Trophoblast cell (in vitro differentiated cells and primary cell): ENCODE results near the gene FGD4.
A peak's percentile ranks its signal among the peaks of the same experiment; 100 is the strongest.

Experiments
- DNase-seq, 2 donors: peaks; one replicate each; pipeline ENCODE4 v3.0.0-alpha.2; 2016
- H2AFZ ChIP-seq: 2 replicates; pipeline ENCODE4 v1.6.1; 2013; ENCODE audit warnings: low read length, moderate library complexity, mild to moderate bottlenecking; ENCODE audit not compliant: insufficient read depth, poor library complexity
- H2AK5ac ChIP-seq: 2 replicates; pipeline ENCODE4 v1.6.1; 2013; ENCODE audit warnings: mild to moderate bottlenecking, low read length
- H2BK120ac ChIP-seq: 2 replicates; pipeline ENCODE4 v1.6.1; 2013; ENCODE audit warnings: low read length, mild to moderate bottlenecking, moderate library complexity; ENCODE audit not compliant: insufficient read depth, poor library complexity
- H2BK12ac ChIP-seq: 2 replicates; pipeline ENCODE4 v1.6.1; 2013; ENCODE audit warnings: mild to moderate bottlenecking, low read length, moderate library complexity
- H2BK5ac ChIP-seq: 2 replicates; pipeline ENCODE4 v1.6.1; 2013; ENCODE audit warnings: low read length, low read depth, moderate library complexity, mild to moderate bottlenecking; ENCODE audit not compliant: poor library complexity
- H3K14ac ChIP-seq: 2 replicates; pipeline ENCODE4 v1.6.1; 2013; ENCODE audit warnings: mild to moderate bottlenecking, low read length
- H3K18ac ChIP-seq: 2 replicates; pipeline ENCODE4 v1.6.1; 2013; ENCODE audit warnings: mild to moderate bottlenecking, low read length
- H3K23ac ChIP-seq: 2 replicates; pipeline ENCODE4 v1.6.1; 2013; ENCODE audit warnings: low read length
- H3K27ac ChIP-seq: 2 replicates; pipeline ENCODE4 v1.5.1; 2013; ENCODE audit warnings: low read depth, mild to moderate bottlenecking, inconsistent platforms, low read length, moderate library complexity
- H3K27me3 ChIP-seq: 2 replicates; pipeline ENCODE4 v1.6.1; 2013; ENCODE audit warnings: inconsistent platforms, mild to moderate bottlenecking, low read length, moderate library complexity; ENCODE audit not compliant: insufficient read depth
- H3K36me3 ChIP-seq, 2 experiments: 1 replicate in 1 of 2; 2 replicates in 1 of 2; pipeline ENCODE4 v1.6.1; 2013; ENCODE audit warnings: low read length in 2 of 2, mild to moderate bottlenecking in 2 of 2, moderate library complexity in 1 of 2; ENCODE audit not compliant: insufficient read depth in 2 of 2, control insufficient read depth in 1 of 2
- H3K4ac ChIP-seq: 2 replicates; pipeline ENCODE4 v1.6.1; 2013; ENCODE audit warnings: low read depth, mild to moderate bottlenecking, low read length, moderate library complexity
- H3K4me1 ChIP-seq, 2 experiments: 1 replicate in 1 of 2; 2 replicates in 1 of 2; pipeline ENCODE4 v1.6.1; 2013; ENCODE audit warnings: low read length in 2 of 2, mild to moderate bottlenecking in 2 of 2, moderate library complexity in 1 of 2; ENCODE audit not compliant: insufficient read depth in 2 of 2, control insufficient read depth in 1 of 2
- H3K4me2 ChIP-seq: 2 replicates; pipeline ENCODE4 v1.6.1; 2013; ENCODE audit warnings: inconsistent platforms, mild to moderate bottlenecking, low read length, moderate library complexity
- H3K4me3 ChIP-seq: 2 replicates; pipeline ENCODE4 v1.5.1; 2013; ENCODE audit warnings: mild to moderate bottlenecking, low read depth, low read length, inconsistent platforms
- H3K79me1 ChIP-seq: one replicate; pipeline ENCODE4 v1.6.1; 2013; ENCODE audit warnings: low read length
- H3K79me2 ChIP-seq: 2 replicates; pipeline ENCODE4 v1.6.1; 2013; ENCODE audit warnings: low read length, mild to moderate bottlenecking; ENCODE audit not compliant: control insufficient read depth, insufficient read depth, poor library complexity
- H3K9ac ChIP-seq: 2 replicates; pipeline ENCODE4 v1.6.1; 2013; ENCODE audit warnings: mild to moderate bottlenecking, low read length
- H3K9me3 ChIP-seq: 2 replicates; pipeline ENCODE4 v1.6.1; 2013; ENCODE audit warnings: low read depth, mild to moderate bottlenecking, control low read depth, inconsistent platforms, low read length; ENCODE audit not compliant: insufficient read depth
- H4K12ac ChIP-seq: 2 replicates; pipeline ENCODE4 v1.6.1; 2013; ENCODE audit warnings: low read depth, mild to moderate bottlenecking, low read length, moderate library complexity
- H4K8ac ChIP-seq: 2 replicates; pipeline ENCODE4 v1.6.1; 2013; ENCODE audit warnings: low read depth, mild to moderate bottlenecking, low read length, moderate library complexity
- H4K91ac ChIP-seq: one replicate; pipeline ENCODE4 v1.6.1; 2013; ENCODE audit warnings: low read depth, mild to moderate bottlenecking, low read length, moderate library complexity
- WGBS: extraction: QIAGEN DNeasy Blood & Tissue Kit; methylation state at CpG from one replicate; pipeline ENCODE4 v1.1.7; 2013; ENCODE audit warnings: missing lambda C conversion rate; ENCODE audit not compliant: insufficient read length, insufficient coverage; ENCODE audit errors: extremely low coverage; 5-methylcytosine and 5-hydroxymethylcytosine counted together

FGD4 gene

DNA sequence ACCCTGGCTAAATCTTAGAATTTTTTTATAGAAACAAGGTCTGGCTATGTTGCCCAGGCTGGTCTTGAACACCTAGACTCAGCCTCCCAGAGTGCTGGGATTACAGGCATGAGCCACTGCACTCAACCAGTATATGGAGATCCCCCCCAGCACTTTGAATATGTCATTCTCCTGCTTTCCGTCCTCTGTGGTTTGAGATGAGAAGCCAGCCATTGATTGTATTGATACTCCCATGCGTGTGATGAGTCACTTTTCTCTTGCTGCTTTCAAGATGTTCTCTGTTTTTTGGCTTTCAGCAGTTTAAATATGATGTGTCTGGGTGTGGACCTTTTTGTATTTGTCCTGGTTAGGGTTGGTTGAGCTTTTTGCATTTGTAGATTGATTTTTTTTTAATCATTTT, 204.5 kb downstream of the FGD4 start:
- H3K27me3 ChIP-seq: no peaks in the 10 kb centered on the region
- no peak overlapping the region for H3K14ac ChIP-seq
- no peak overlapping the region for H3K4me3 ChIP-seq
- no peak overlapping the region for H2AK5ac ChIP-seq
- H3K27ac ChIP-seq: peak overlapping the region; percentile 23
- H3K18ac ChIP-seq: no peak overlapping the region
- H3K79me1 ChIP-seq: peaks cover 7% of the 10 kb centered on the region
- no peak overlapping the region for H3K9ac ChIP-seq
- no peak overlapping the region for H4K12ac ChIP-seq
- H4K91ac ChIP-seq: no peak overlapping the region
- no CpG with 5 or more reads among the region's 2 CpGs for WGBS
- peak in 1 of 2 donors; percentile 46 for DNase-seq
- H3K23ac ChIP-seq: no peak overlapping the region
- peaks cover 6 to 10% of the 10 kb centered on the region in 2 experiments for H3K4me1 ChIP-seq
- no peaks in the 10 kb centered on the region for H3K36me3 ChIP-seq
- H3K4ac ChIP-seq: no peak overlapping the region
- no peak overlapping the region for H4K8ac ChIP-seq
- peaks cover 4% of the 10 kb centered on the region for H3K79me2 ChIP-seq
- peak overlapping the region; percentile 31 for H2BK12ac ChIP-seq
- H2BK5ac ChIP-seq: no peak overlapping the region
- H3K9me3 ChIP-seq: no peaks in the 10 kb centered on the region
- peak overlapping the region; percentile 17 for H2BK120ac ChIP-seq
- H2AFZ ChIP-seq: no peak overlapping the region
- H3K4me2 ChIP-seq: no peak overlapping the region

- peaks cover 4% of the 10 kb centered on the region for H3K79me2 ChIP-seq
- H3K27ac ChIP-seq: peak overlapping the region; percentile 84
- H3K14ac ChIP-seq: peak overlapping the region; percentile 99
- peak overlapping the region; percentile 89 for H3K4ac ChIP-seq
- peak overlapping the region; percentile 88 for H3K18ac ChIP-seq
- peak overlapping the region; percentile 61 for H4K8ac ChIP-seq
- H2BK120ac ChIP-seq: peak overlapping the region; percentile 99
- H4K91ac ChIP-seq: peak overlapping the region; percentile 95
- no peaks in the 10 kb centered on the region for H3K27me3 ChIP-seq
- peak overlapping the region; percentile 87 for H4K12ac ChIP-seq
- H2AK5ac ChIP-seq: peak overlapping the region; percentile 99
- H2BK12ac ChIP-seq: peak overlapping the region; percentile 100
- peaks cover 6 to 10% of the 10 kb centered on the region in 2 experiments for H3K4me1 ChIP-seq
- H3K36me3 ChIP-seq: no peaks in the 10 kb centered on the region
- H3K79me1 ChIP-seq: peaks cover 7% of the 10 kb centered on the region
- no peaks in the 10 kb centered on the region for H3K9me3 ChIP-seq
- H3K23ac ChIP-seq: no peak overlapping the region
- H3K4me2 ChIP-seq: no peak overlapping the region
- H2AFZ ChIP-seq: no peak overlapping the region
- peak overlapping the region; percentile 98 for H2BK5ac ChIP-seq
- peak; percentile 10 to 66 for DNase-seq
- H3K9ac ChIP-seq: no peak overlapping the region
- WGBS: no CpG with 5 or more reads among the region's 2 CpGs
- no peak overlapping the region for H3K4me3 ChIP-seq
Observed at GRCh38 chr12:32604565-32604964, 205.2 kb downstream of the FGD4 start.

DNA sequence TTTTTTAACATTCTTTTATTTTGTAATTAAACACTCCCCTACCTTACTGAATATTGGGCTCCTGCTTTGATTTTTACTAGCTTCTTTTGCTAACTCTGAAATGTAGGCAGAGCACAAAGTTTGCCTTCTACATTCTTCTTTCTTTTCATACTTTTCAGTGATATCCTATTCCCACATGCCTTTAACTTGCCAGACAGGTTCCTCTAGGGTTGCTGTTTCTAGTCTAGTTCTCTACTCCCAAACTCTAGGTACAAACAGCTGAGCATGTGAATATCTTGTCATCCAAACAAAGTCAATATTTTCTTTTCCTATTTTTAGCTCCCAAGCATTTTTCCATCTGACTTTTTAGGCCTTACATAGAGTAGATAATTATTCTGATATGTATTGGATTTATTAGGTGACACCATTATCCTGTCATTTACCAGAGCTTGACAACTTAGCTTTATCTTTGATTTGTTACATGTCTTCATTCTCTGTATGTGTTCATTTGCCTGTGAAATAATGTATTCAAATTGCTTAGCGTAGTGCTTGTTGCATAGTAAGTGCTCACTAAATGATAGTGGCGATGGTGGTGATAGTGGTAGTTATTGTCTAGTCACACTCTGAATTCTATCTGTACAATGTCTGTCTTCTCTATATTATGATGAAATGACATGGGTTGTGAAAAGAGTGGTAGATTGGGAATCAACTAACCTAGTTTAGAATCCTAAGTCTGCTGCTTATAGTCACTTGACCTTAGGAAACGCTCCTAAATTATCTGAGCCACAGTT, 206.2 kb downstream of the FGD4 start:
- no peak overlapping the region for H4K8ac ChIP-seq
- no peaks in the 10 kb centered on the region for H3K27me3 ChIP-seq
- H3K27ac ChIP-seq: peak overlapping the region; percentile 84
- H3K79me2 ChIP-seq: peaks cover 4% of the 10 kb centered on the region
- WGBS: no CpG with 5 or more reads among the region's 3 CpGs
- peak overlapping the region; percentile 95 for H4K91ac ChIP-seq
- no peak overlapping the region for H3K18ac ChIP-seq
- no peak overlapping the region for H3K14ac ChIP-seq
- H2AK5ac ChIP-seq: no peak overlapping the region
- H3K4ac ChIP-seq: no peak overlapping the region
- peak; percentile 76 to 89 for DNase-seq
- H3K79me1 ChIP-seq: peaks cover 7% of the 10 kb centered on the region
- H3K36me3 ChIP-seq: no peaks in the 10 kb centered on the region
- no peaks in the 10 kb centered on the region for H3K9me3 ChIP-seq
- H3K4me1 ChIP-seq: peaks cover 6 to 10% of the 10 kb centered on the region in 2 experiments
- H4K12ac ChIP-seq: no peak overlapping the region
- no peak overlapping the region for H2AFZ ChIP-seq
- H3K9ac ChIP-seq: no peak overlapping the region
- no peak overlapping the region for H3K4me3 ChIP-seq
- H3K23ac ChIP-seq: no peak overlapping the region
- no peak overlapping the region for H2BK12ac ChIP-seq
- H3K4me2 ChIP-seq: peak overlapping the region; percentile 1
- H2BK5ac ChIP-seq: peak overlapping the region; percentile 82
- no peak overlapping the region for H2BK120ac ChIP-seq

- H2BK120ac ChIP-seq: no peak overlapping the region
- no CpG with 5 or more reads among the region's 2 CpGs for WGBS
- no peak overlapping the region for H3K18ac ChIP-seq
Observed at GRCh38 chr12:32606443-32606842, 207.1 kb downstream of the FGD4 start.

More at GRCh38 chr12:32606443-32606842, 207.1 kb downstream of the FGD4 start:
- H3K27ac ChIP-seq: no peak overlapping the region
- H3K79me2 ChIP-seq: peaks cover 4% of the 10 kb centered on the region
- H2AFZ ChIP-seq: no peak overlapping the region
- no peak overlapping the region for H2BK12ac ChIP-seq
- H3K36me3 ChIP-seq: no peaks in the 10 kb centered on the region
- no peak overlapping the region for H3K4me3 ChIP-seq
- H3K4me1 ChIP-seq: peaks cover 6 to 10% of the 10 kb centered on the region in 2 experiments
- no peak overlapping the region for H2AK5ac ChIP-seq
- no peak overlapping the region for H4K91ac ChIP-seq
- H3K27me3 ChIP-seq: no peaks in the 10 kb centered on the region
- no peak overlapping the region for H3K4me2 ChIP-seq
- no peak overlapping the region for H4K8ac ChIP-seq
- no peak overlapping the region for H4K12ac ChIP-seq
- H2BK5ac ChIP-seq: no peak overlapping the region
- no peak for DNase-seq
- H3K4ac ChIP-seq: no peak overlapping the region
- H3K9me3 ChIP-seq: no peaks in the 10 kb centered on the region
- H3K79me1 ChIP-seq: peaks cover 7% of the 10 kb centered on the region
- no peak overlapping the region for H3K14ac ChIP-seq
- H3K9ac ChIP-seq: no peak overlapping the region
- no peak overlapping the region for H3K23ac ChIP-seq
